Pancreas (tissue), 10 donors: ENCODE measurements around the gene ELP5. TPM values are rescaled to one million over a fixed set of nuclear protein-coding genes. Genes with fewer than 3 reads are reported as not detected.

Experiments
- ATAC-seq, 4 donors: fragments of 200-7000 bp; cut with Tn5 transposase; one replicate each; pipeline versions ENCODE4 v1.8.0 to v1.9.1; 2020; ENCODE audit warnings: mild to moderate bottlenecking in 4 of 4, moderate library complexity in 4 of 4
- DNase-seq, 6 donors: peaks; one replicate each; pipeline ENCODE4 v3.0.0-alpha.2; 2020
- FAIRE-seq: peaks from 2 replicates; lab custom pipeline; 2012; peaks lifted over from hg19 to GRCh38; lab: Jason Lieb, UNC
- H3K27ac ChIP-seq, 4 donors: fragments of 200-600 bp; sonication (generic); 1 replicate in 3 of 4; 2 replicates in 1 of 4; pipeline versions ENCODE4 v1.5.0 to v1.8.0; 2020
- H3K27me3 ChIP-seq, 4 donors: fragments of 200-600 bp; one replicate each; pipeline ENCODE4 v1.8.0; 2021
- H3K36me3 ChIP-seq, 3 donors: fragments of 200-600 bp; sonication (generic) in 1 of 3; one replicate each; pipeline versions ENCODE4 v1.5.0 to v1.8.0; 2020 to 2021
- H3K4me1 ChIP-seq, 3 donors: fragments of 200-600 bp; one replicate each; pipeline ENCODE4 v1.8.0; 2021
- H3K4me3 ChIP-seq, 4 donors: fragments of 200-600 bp; sonication (generic) in 2 of 4; one replicate each; pipeline versions ENCODE4 v1.5.0 to v1.8.0; 2020 to 2021
- H3K9me3 ChIP-seq, 4 donors: fragments of 200-600 bp; one replicate each; pipeline ENCODE4 v1.8.0; 2021
- CTCF ChIP-seq, 4 donors: fragments of 200-600 bp; sonication (generic) in 3 of 4; IDR thresholded peaks; one replicate each; pipeline versions ENCODE4 v1.5.0 to v1.8.0; 2021; ENCODE audit warnings: antibody characterized with exemption in 4 of 4
- WGBS, 2 donors: extraction: QIAGEN DNeasy Blood & Tissue Kit; methylation state at CpG; one replicate each; pipeline ENCODE4 v1.1.7; 2013; 5-methylcytosine and 5-hydroxymethylcytosine counted together
- intact Hi-C, 3 donors: fragments of 100-400 bp; cut with DNase I; formaldehyde crosslinking; loops; one replicate each; pipeline versions ENCODE4 v1.11.1 to v1.14.2; 2022
- polyA plus RNA-seq, 2 donors: library from polyadenylated mRNA; stranded (reverse); fragments of 200-250 nt; gene quantifications; one replicate each; pipeline ENCODE4 v1.2.3, GENCODE V29; 2013
- total RNA-seq, 6 donors: library from RNA; stranded (reverse); fragmentation: NEBNext Ultra II Directional in 4 of 6; extraction: Animal tissue kit (Norgen Biotek cat#: 25700) in 4 of 6; gene quantifications; one replicate each; pipeline versions ENCODE4 v1.2.1 to v1.2.4, GENCODE V29; 2021 to 2023
- donor health status: healthy with polysubstance abuse.
- donor health status: DM: no; HTN: no; CAD: no; lungs with moderate emphysema.
- donor health status: DM: no; HTN: no; CAD: no.
- donor health status: control.
- donor health status: control.
- donor health status: Bipolar disorder and iron deficiency.
- donor health status: DM: yes; HTN: yes; CAD: no.
- donor health status: DM: no; HTN: no; CAD: no.
- donor health status: DM: no; HTN: no; CAD: no.
- donor health status: DM: yes; HTN: yes; CAD: no.

ELP5 gene
- total and polyA plus RNA-seq, 8 donors = 11.7 to 41.1 (median 19.5) TPM

- no peaks in the 10 kb centered on the region for H3K4me1 ChIP-seq
- peak in 3 of 6 donors; percentile 3 to 13 (median 12) for DNase-seq
- no peaks in the 10 kb centered on the region for H3K9me3 ChIP-seq
- no peak overlapping the region for H3K4me3 ChIP-seq
- WGBS, 2 donors = 22 to 24% methylated on average over 22 to 33 of the region's 37 CpGs
- no peaks in the 10 kb centered on the region for H3K27me3 ChIP-seq
- FAIRE-seq = no peak
- no peak for ATAC-seq
- no peaks in the 10 kb centered on the region for H3K36me3 ChIP-seq
- TF ChIP-seq CTCF (IDR thresholded peaks at IDR 0.05) = no peak
- intact Hi-C loops = no loop called here
- no peak overlapping the region for H3K27ac ChIP-seq
These were observed 40.3 kb upstream of the ELP5 start for GRCh38 chr17:7211491-7212273.

- DNase-seq (peak; percentile 79 to 88 (median 86)), FAIRE-seq (no peak), ATAC-seq (peak; percentile 19 to 48 (median 32))
- WGBS, 2 donors = 2 to 4% methylated on average over 14 to 15 of the region's 15 CpGs
- Histone ChIP-seq H3K9me3 (no peaks in the 10 kb centered on the region), H3K27me3 (no peaks in the 10 kb centered on the region), H3K27ac (peak overlapping the region in 2 of 4 donors; percentile 35 to 68), H3K4me3 (peak overlapping the region in 3 of 4 donors; percentile 20 to 48 (median 29)), H3K4me1 (no peaks in the 10 kb centered on the region), H3K36me3 (no peaks in the 10 kb centered on the region)
- intact Hi-C loops = no loop called here
- peak in 1 of 4 donors; percentile 16 for TF ChIP-seq CTCF (IDR thresholded peaks at IDR 0.05)
These were observed 38.1 kb upstream of the ELP5 start for GRCh38 chr17:7213895-7214299.

DNA sequence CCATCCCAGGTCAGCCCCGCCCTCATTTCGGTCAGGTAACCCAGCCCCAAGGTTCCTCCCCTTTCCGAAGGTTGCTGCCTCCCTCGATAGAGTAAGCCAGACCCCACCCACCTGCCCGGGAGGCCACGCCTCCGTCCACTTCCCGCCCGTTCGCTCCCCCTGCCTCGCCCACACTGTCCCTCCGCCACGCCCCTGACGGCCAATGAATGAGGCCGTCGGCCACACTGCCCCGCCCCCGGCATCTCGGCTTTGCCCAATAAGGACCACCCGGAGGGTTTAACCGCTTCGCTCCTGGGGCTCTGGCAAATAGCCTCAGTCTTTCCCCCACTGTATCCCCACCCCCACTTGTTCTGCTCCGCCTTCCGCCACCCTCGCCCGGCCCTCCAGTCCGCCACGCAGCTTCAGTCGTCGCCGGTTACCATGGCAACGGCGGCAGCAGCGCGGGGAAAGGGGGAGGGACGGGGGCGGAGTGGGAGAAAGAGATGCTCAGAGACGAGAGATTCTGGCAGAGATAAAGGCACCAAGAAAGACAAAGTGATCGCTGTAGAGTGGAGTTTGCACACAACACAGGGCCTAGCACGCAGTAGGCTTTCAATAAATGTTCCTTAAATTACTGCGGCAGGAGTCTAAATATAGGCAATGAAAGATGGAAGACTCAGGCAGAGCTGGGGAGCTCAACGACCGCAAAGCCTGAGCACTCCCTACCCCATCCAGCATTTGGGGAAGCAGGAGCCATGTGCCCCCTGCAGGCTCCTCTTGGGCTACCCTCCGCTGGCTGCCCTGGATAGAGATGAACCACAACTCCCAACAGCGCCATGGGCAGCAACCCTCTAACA lies 37.5 kb upstream of the ELP5 start:
- Histone ChIP-seq H3K27ac (peak overlapping the region; percentile 35 to 68 (median 50)), H3K36me3 (no peaks in the 10 kb centered on the region), H3K4me3 (peak overlapping the region in 3 of 4 donors; percentile 20 to 48 (median 29)), H3K27me3 (no peaks in the 10 kb centered on the region), H3K9me3 (no peaks in the 10 kb centered on the region), H3K4me1 (peaks cover 0 to 5% (median 0%) of the 10 kb centered on the region in 3 donors)
- TF ChIP-seq CTCF (IDR thresholded peaks at IDR 0.05) = peak in 2 of 4 donors; percentile 15 to 37
- WGBS, 2 donors = 1% methylated on average over 45 of the region's 45 CpGs
- intact Hi-C loops = no loop called here
- DNase-seq = peak; percentile 96 to 99 (median 98)
- peak; percentile 86 to 90 (median 88) for ATAC-seq
- FAIRE-seq = peak; percentile 80

DNA sequence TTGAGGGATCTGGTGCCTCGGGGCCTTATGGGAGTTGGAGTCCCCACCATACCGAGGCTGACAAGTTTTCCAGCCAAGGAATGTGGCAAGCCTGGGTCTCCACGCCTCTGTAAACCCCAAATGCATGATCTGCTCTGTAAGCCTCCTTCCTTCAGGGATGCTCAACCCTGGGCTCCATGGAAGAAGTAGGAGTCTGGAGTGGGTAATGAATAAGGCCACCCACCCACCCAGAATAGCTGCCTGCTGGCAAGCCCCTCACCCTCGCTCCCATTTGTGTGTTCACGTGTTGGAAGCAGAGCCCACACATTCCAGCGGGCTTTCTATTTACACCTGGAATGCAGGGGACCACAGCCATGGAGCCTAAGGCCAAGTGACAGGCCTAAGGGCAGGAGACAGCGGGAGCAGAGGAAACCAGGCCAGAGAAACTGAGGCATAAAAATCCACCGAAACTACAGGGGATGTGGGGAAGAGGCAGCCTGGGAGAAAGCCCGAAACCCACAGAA lies 36.8 kb upstream of the ELP5 start:
- no peaks in the 10 kb centered on the region for H3K36me3 ChIP-seq
- 31 to 36% methylated on average over 9 of the region's 9 CpGs for WGBS, 2 donors
- FAIRE-seq (no peak), DNase-seq (no peak), ATAC-seq (no peak)
- no peaks in the 10 kb centered on the region for H3K9me3 ChIP-seq
- H3K27ac ChIP-seq = peak overlapping the region in 1 of 4 donors; percentile 35
- peak overlapping the region in 1 of 4 donors; percentile 48 for H3K4me3 ChIP-seq
- peak in 1 of 4 donors; percentile 2 for TF ChIP-seq CTCF (IDR thresholded peaks at IDR 0.05)
- H3K4me1 ChIP-seq = peaks cover 0 to 5% (median 0%) of the 10 kb centered on the region in 3 donors
- intact Hi-C loops = no loop called here
- no peaks in the 10 kb centered on the region for H3K27me3 ChIP-seq
